AG08395 (cell line): ENCODE data around the gene KRT79.
"Not testable (repeated sequence)": the region's sequence is repeated elsewhere in the genome, so short reads cannot be mapped to it uniquely, and the experiment has no call there.

Experiments used
- DNase-seq: peaks from one replicate; pipeline ENCODE4 v3.0.0; 2012; ENCODE audit warnings: mixed read lengths, low spot score

KRT79 gene

DNA sequence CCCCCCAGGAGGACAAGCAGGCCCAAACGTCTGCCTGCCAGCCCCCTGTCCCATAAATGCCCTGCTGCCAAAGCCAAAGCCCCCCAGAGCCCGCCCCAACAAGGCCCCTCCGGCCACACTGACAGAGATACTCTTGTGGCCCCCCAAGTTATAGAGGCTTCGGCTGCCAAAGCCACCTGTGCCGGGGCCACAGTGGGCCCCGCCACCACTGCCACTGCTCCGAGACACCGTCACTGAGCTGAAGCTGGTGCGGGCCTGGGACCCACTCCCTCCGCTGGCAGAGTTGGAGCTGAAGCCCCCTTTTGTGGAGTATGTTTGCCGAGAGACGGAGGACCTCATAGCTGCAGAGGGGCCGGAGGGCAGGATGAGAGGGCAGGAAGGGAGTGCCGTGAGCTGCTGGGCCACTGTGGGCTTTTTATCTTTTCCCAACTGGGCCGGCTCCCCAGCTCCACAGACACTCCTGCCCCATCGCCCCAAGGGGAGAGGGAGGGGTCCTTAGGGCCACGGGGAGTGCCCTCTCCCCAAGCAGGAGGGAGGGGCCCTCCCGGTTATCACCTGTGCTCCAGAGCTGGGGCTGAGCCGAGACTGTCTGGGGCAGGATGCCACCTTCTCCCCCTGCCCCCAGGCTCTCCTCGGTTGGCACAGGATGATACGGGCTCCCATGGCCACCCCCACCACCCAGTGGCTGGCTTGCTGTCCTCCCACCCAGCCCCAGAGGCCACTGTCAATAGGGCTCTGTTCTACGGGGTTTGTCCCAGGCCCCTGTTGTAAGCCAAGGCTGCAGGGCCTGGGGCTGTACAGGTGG, at the start of gene KRT79:
Gene KRT79 (minus strand): TSS at position 390 of the 805 bp plus-strand sequence. CDS start 51 bp downstream, at position 339.
- DNase-seq, result no peak

GRCh38 chr12:52880499-52880898, 46.4 kb upstream of the KRT79 start:
- not testable (repeated sequence) for DNase-seq

DNA sequence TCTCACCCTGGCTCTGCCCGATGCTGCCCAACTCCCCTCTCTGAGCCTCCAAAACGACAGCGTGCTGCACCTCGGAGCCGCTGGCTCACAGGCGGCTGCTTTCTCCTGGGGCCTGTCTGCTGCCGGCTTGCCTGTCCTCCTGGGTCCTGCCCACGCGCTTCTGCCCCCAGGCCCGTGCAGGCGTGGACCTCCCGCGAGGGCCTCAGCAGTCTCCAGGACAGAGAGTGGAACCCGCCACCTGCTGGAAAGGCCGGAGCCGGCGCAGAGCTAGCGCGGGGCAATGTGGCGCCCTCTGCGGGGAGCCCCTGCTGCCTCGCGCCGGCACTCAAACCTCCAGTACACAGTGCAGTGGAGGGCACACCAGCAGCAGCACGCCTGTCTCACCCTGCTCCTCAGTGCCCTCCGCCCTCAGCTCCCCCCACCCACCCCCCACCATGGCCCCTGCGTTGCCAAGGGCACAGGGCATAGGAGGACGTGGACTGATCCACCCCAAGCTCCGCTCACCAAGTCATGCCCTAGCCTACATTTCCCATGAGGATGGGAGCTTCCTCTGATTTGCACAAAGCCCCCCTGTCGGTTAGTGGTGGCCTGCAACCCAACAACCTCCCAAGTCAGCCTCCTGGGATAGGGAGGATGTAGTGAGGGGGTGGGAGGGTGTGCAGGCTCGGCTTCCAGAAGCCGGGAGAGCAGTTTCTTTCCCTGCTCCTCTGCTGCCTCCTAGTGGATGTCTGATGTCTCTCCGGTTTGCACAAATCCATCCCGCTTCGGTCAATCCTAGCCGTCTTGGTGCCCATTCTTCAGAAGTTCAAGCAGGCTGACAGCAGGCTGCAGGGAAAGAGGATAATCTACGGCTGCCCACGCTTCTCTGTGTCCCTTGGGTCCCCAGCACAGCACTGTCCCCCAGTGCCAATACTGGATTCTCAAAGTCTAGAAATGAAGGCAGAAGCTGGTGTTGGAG, 45.6 kb upstream of the KRT79 start:
- DNase-seq, result peak; percentile 88

DNA sequence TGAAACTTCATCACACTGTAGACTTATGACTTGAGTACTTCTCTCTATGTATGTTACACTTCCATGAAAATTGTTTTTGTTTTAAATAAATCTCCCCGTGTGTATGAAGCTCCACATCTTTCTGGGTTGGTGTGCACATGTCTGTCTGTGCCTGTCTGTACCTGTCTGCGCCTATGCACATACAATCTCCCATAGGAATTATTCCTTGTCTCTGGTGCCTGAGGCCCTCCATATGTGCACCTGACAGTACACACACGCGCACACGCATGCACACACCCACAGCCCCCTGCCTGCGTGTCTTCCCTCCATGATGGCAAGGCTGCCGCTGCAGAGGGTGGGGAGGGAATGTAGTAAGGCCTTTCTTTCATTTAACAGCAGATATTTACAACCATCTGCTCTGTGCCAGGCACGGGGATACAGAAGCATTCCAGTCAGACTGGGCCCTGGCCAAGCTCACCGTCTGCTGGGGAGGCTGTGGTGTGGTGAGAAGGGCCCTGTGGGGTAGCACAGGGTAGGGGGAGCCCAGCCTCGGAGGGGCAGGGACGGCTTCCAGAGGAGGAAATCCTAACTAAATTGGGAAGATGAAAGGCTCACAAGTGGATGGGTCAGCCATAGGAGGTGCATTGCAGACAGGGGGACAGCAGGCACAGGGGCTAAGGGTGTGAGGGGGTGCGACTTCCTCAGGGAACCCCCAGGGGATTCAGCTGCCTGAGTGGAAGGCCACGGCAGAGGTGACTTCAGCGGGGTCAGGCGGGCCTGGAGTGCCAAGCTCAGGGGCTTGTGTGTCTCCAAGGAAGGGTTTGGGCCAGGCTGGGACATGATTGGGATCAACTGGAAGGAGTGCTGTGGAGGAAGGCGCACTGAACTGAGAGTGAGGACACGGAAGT, 44.6 kb upstream of the KRT79 start:
- no peak for DNase-seq

DNA sequence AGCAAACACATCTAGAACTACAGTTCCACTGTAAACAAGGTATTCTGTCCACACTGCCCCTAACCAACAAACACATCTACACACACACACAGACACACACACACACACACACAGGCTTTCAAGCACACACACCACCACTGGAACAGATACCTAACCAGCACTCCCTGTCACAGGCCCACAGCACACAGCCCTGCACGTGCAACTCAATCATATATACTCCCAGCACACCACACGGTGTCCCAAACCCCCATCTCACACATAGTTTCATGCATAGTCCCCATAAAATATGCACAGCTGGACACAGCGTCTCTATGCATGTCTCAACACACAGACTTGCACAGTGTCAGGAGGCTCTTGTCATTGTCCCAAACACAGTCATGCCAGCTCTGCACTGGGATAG, 43.1 kb upstream of the KRT79 start:
- no peak for DNase-seq

DNA sequence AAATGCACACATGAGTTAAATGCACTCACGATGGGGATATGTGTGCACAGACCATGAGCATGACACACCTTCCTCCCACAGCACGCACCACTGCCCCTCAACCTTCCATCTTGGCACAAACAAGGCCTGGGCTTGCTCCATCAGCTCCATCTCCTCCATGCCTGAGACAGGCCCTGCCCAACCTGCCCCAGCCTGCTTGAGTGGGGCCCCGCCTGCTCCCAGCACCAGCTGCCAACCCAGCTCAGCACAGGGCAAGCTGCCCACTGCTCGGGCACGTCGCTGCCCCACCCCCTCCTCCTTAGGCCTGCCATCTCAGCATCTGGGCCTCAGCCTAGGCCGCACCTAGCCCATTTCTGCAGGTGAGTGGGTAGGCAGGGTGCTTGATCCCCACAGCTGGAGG, 42.3 kb upstream of the KRT79 start:
- no peak for DNase-seq

GRCh38 chr12:52874573-52875435, 40.7 kb upstream of the KRT79 start:
- DNase-seq, result peak; percentile 54

DNA sequence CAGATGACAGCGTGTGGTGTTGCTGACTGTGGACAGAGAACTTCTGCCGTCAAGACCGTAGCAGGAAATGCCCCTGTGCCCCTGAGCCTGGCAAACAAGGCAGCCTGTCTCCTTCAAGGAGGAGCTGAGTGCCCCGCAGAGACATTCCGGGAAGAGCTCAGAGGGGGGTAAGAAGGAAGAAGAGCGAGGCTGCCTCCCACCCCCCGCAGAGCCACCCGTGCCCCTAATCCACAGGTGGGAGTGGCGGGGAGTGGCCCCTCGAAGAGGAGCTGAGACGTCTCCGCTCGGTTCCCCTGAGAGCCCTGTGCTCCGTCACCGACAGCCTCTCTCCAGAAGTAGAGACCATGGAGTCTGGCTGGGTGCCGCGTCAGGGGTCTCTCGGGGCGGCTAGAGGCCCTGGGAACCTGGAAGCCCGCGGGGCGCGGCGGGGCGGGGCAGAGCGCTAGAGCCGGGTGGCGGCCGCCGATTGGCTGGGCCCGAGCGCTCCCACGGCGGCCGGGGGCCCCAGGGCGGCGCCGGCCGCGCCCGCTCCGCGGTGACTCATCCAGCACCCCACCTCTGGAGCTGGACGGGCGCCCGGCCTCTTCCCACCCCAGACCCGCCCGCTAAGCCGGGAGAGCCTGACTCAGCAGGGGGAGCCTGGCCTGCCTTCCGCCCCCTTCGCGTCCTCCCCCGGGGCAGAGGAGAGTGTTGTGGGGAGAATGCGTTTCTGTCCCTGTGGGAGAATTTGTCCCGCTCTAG, 39.9 kb upstream of the KRT79 start:
- peak; percentile 98 for DNase-seq

- DNase-seq, result no peak
Measured at GRCh38 chr12:52873513-52873831, 39.4 kb upstream of the KRT79 start.

DNA sequence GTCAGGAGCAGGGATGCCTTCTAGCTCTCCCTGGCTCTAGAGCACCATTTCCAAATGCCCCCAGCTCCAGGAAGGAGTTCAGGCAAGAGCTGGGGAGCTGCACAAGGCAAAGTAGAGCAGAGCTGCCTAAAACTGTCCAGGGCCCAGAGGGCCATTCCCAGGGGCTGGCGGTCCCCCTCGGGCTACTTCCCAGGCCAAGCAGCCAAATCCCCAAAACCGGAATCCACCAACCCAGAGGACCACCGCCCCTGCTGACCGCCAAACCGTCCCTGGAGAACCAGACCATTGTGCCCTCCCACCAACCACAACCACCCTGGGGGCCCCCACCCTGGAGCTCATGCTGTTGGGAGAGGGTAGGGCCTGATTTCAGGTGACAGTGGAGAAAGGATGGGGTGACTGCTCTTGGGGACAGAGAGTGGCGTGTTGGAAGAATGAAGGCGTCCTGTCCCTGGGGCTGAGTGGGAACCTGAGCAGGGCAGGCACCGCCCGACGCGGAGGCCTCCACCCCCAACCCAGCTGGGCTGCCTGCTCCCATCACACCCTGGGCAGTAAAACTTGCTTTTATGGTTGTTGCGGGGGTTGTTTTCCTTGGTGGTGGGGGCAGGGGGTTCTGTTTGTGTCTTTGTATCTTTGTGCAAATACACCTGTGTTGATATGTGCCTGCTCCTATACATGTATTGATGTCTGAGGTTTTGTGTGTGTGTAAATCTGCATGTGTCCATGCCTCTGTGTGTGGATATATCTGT, 38.7 kb upstream of the KRT79 start:
- DNase-seq, result no peak

- DNase-seq, result peak; percentile 79
Measured at GRCh38 chr12:52871291-52872039, 37.4 kb upstream of the KRT79 start.

- DNase-seq, result peak; percentile 58
Measured at GRCh38 chr12:52870361-52871290, 36.5 kb upstream of the KRT79 start.

DNA sequence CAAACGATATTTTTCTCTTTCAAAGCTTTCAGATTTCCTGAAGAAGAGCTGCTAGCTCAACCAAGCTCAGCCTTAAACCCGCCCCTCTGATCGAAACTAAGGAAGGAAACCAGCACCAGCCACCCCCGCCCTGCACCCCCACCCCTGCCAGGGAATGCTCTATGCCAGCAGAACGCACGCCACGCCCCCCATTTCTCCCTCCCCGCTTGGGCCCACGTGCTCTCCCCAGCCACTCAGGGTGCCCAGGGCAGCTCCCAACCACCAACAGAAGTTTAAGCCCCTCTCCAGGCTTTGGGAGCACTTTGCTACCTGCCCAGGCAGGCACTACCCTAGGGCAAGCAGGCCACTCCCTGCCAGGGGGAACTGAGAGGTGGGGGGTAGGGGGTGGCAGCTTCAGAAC, 33.5 kb upstream of the KRT79 start:
- DNase-seq, result no peak

- DNase-seq, result no peak
Measured at GRCh38 chr12:52867152-52867551, 33.0 kb upstream of the KRT79 start.

- peak; percentile 84 for DNase-seq
Measured at GRCh38 chr12:52865090-52865944, 31.2 kb upstream of the KRT79 start.

DNA sequence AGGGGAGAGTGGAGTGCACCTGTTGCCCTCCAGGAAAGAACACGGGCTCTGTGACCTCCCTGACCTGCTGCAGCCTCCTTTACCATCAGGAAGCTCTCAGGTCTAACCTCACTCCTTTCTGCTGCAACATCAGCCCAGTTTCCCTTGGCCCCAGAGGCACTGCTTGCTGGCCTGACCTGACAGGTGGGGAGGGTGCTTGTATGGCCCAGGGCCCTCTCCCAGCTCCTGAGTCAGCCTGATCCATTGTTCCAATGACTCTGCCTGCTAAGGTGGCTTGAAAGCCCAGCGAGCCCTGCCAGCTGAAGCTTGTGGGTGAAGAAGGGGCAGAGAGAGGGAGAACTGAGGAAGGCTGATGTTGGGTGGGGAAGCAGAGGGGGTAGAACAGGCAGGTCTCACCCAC, 27.9 kb upstream of the KRT79 start:
- no peak for DNase-seq

DNA sequence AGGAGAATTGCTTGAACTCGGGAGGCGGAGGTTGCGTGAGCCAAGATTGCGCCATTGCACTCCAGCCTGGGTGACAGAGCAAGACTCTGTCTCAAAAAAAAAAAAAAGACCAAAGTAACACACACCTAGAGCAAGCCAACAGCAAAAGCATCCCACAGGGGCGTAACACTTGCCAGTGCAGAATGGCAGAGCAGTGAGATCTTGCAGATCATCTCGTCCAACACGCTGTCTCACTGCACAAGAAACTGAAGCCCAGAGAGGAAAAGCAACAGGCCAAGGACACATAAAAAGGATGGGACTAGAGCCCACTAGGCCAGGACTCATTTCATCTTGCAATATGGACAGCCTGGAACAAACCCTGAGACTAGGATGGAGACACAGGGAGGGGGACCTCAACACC, 27.4 kb upstream of the KRT79 start:
- no peak for DNase-seq
